Astrocyte of the spinal cord (primary cell): ENCODE results near the gene FCRL3.

Source experiments
- DNase-seq: peaks from one replicate; pipeline ENCODE4 v3.0.0; 2011; ENCODE audit warnings: low read depth, low spot score
- H3K4me3 ChIP-seq: 2 replicates; pipeline ENCODE4 v1.5.1; 2011; ENCODE audit warnings: low read depth, mild to moderate bottlenecking, low read length, moderate library complexity
- CTCF ChIP-seq: IDR thresholded peaks from 2 replicates; pipeline ENCODE4 v1.5.1; 2012; ENCODE audit warnings: low read depth, mild to moderate bottlenecking, low read length, inconsistent platforms
- in situ Hi-C: cut with HindIII; loops from 2 replicates; pipeline ENCODE4 v1.10.0; 2017; ENCODE audit warnings: low sequenced_read_pairs

The FCRL3 gene

DNA sequence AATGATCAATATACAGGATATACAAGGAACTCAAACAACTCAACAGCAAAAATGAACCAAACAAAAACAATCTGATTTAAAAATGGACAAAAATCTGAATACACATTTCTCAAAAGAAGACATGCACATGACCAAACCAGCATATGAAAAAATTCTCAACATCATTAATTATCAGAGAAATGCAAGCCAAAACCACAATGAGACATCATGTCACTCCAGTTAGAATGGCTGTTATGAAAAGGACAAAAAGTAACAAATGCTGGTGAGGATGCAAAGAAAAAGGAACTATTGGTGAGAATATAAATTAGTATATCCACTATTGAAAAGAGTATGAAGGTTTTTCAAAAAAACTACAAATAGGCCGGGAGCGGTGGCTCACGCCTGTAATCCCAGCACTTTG lies 42.0 kb downstream of the FCRL3 start:
- in situ Hi-C loops = no loop called here
- no peak for TF ChIP-seq CTCF
- H3K4me3 ChIP-seq = no peak overlapping the region
- DNase-seq = no peak

- H3K4me3 ChIP-seq = no peak overlapping the region
- in situ Hi-C loops = no loop called here
- no peak for TF ChIP-seq CTCF
- no peak for DNase-seq
Observed at GRCh38 chr1:157653494-157653873, 47.1 kb downstream of the FCRL3 start.

DNA sequence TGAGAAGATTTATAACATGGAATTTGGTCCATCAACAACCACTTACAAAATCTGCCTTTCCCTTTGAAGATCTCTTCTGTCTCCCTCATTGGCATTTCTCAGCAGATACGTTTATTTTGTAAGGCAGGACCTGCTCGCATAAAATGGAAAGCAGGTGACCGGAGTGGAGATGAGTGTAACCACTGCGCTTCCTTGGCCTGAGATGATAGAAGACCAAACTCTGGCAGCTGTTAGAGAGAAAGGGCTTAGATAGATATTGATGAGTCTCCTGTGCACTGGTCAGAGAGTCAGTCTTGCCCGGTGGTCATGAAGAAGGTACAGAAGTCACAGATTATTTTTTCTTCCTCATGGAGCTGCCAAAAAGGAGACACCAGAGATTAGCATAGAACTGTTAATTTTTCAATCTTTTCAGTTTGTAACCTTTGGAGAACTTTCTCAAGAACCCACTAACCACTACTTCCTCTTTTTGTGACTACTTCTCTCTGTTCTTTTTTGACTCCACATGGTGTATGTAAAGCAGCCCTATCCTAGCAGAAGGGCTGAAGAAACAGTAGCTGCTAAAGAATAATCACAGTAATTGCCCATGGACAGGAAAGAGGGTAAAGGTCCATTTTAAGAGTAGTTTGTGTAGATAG lies 47.6 kb downstream of the FCRL3 start:
- DNase-seq = no peak
- H3K4me3 ChIP-seq = no peak overlapping the region
- in situ Hi-C loops = no loop called here
- TF ChIP-seq CTCF = no peak

DNA sequence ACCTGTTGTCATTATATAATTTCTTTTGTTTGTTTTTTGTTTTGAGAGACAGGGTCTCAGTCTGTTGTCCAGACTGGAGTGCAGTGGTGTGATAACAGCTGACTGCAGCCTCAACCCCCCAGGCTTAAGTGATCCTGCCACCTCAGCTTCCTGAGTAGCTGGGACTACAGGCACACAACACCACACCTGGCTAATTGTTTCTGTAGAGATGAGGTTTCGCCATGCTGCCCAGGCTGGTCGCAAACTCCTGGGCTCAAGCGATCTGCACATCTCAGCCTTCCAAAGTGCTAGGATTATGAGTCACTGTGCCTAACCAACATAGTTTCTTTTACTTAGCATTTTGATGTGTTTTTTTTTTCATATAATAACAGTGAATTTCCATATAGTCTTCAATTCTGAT lies 52.3 kb downstream of the FCRL3 start:
- in situ Hi-C loops = no loop called here
- no peak for TF ChIP-seq CTCF
- no peak for DNase-seq

DNA sequence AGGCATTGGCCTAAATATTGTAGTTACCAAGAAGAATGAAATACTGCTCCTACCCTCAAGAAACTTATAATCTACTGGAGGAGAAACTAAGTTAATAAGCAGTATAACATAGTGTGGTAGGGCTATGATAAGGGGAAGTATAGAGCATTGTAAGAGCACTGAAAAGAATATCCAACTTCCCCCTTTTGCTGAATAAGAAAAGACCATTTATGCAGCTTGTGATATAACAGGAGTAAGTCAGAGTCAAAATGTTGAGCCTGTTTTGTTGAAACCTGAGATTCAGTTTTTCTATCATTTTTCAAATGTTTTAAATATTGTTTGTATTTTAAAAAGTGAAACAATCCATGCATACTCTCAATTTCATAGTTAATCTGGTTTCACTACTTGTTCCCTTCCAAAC lies 54.4 kb downstream of the FCRL3 start:
- TF ChIP-seq CTCF = no peak
- no peak for DNase-seq
- in situ Hi-C loops = no loop called here

More for the DNA sequence above, 52.3 kb downstream of the FCRL3 start:
- no peak overlapping the region for H3K4me3 ChIP-seq

GRCh38 chr1:157641177-157641576 lies 59.4 kb downstream of the FCRL3 start:
- no peak for DNase-seq
- in situ Hi-C loops = no loop called here
- no peak overlapping the region for H3K4me3 ChIP-seq
- no peak for TF ChIP-seq CTCF

More for the DNA sequence above, 54.4 kb downstream of the FCRL3 start:
- H3K4me3 ChIP-seq = no peak overlapping the region
